IPS-NIHi7 (cell line): ENCODE measurements around the gene TNRC6B.
"Not testable (repeated sequence)": the region's sequence is repeated elsewhere in the genome, so short reads cannot be mapped to it uniquely, and the experiment has no call there.

Experiments
- DNase-seq: peaks from one replicate; pipeline ENCODE4 v3.0.0; 2012; ENCODE audit warnings: mixed read lengths; ENCODE audit errors: extremely low spot score

TNRC6B gene

DNA sequence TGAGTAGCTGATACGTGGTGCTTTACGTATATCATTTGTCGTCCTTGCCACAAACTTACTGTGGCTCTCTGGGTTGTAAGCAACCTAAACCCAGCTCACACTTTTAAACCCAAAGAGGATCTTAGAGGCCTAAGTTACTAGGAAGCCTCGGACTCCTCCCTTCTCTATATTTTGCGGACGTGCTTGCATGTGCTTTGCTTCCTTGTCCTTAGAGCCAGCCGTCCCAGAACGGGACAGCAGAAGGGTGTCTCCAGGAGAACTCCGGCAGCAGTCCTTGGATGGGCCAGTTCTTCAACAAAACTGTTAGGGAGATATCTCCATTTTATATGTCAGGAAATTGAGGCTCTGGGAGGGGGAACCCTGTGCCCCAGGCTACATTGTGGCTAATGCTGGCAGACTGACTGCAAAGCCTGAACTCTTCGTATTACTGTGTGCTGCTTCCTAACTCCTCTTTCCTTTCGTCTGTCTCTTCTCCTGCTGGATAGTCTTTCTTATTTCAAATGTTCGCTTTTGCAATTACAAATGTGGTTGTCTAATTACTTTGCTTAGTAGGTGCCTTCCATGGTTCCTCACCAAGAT lies 33.8 kb downstream of the TNRC6B start:
- DNase-seq = no peak

- no peak for DNase-seq
Measured at GRCh38 chr22:40212121-40212520, 34.4 kb downstream of the TNRC6B start.

DNA sequence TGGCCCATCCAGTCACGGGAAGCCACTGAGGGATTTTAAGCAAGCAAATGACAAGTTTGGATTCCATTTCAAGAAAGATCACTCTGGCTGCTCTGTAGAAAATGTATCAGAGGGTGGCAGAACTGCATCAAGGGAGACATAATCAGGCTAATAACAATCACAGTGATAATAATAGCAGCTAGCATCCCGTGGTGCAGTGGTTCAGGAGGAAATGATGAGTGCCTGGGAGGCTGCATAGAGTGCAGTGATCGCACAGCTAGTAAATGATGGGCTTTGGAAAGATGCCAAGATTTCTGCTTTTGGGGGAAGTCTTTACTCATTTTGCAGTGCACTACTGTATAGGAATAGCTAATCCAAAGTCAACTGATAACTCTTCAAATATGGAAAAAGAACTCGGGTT lies 35.8 kb downstream of the TNRC6B start:
- no peak for DNase-seq

- DNase-seq = no peak
Measured at GRCh38 chr22:40215266-40215665, 37.5 kb downstream of the TNRC6B start.

DNA sequence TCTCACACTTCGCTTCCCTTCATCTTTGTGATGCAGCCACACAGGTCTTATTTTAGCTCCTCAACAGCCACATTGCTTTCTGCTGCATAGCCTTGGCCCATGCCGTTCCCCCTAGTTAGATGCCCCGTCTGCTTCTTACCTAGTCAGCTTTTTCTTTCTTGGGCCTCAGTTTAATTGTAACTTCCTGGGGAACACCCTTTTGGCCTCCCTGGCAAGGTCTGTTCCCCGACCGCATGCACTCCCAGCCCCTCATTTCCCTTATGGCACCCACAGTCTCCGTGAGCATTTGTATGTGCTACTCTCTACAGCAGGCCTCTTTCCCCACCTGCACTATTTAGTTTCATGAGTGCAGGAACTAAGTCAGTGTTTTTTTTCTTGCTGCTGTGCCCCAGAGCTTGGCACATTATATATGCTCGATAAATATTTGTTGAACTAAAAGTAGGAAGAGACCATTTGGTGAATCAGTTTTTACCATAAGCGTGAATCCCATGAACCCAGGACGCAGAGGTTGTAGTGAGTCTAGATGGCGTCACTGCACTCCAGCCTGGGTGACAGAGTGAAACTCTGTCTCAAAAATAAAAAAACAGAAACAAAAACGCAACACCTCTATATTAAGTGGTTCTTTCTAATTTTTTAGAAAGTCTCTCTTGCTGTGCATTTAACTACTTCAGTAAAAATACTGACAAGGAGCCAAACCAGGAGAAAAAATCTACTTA lies 38.5 kb downstream of the TNRC6B start:
- no peak for DNase-seq

DNA sequence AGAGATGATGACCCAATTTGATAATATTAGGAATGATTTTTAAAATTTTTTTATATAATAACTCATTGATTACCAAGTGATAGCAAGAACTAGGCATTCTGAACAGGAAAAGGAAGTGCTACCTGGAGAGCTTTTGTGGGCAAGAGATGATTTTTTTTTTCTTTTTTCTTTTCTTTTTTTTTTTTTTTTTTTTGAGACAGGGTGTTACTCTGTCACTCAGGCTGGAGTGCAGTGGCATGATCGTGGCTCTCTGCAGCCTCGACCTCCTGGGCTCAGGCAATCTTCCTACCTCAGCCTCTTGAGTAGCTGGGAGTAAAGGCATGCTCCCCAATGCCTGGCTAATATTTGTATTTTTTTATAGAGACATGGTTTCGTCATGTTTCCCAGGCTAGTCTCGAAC lies 40.4 kb downstream of the TNRC6B start:
- no peak for DNase-seq

DNA sequence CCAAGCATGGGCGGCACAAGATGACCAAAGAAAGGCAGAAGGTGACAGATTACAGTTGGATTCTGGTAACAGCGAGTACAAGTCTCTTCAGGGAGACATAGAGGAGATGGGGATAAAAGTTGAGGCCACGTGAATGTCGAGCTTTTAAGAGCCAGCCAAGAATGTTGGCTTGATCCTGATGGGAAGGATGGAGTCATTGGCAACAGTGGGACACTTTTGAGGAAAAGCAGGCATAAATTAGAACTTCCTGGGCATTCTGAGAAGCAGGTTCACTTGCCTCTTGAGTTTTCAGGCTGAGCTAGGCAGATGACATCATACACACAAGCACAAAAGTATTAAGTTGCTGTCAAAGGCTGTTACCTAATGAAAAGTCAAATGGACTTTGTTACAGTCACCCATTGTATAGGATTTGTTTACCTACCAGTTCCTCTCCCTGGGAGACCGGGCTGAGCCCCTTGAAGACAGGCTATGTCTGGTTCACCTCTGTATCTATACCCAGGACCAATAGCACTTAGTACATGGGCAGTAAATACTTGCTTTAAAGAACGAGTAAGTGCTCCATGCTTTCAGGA lies 41.1 kb downstream of the TNRC6B start:
- no peak for DNase-seq

- no peak for DNase-seq
Measured at GRCh38 chr22:40220316-40221054, 42.8 kb downstream of the TNRC6B start.

DNA sequence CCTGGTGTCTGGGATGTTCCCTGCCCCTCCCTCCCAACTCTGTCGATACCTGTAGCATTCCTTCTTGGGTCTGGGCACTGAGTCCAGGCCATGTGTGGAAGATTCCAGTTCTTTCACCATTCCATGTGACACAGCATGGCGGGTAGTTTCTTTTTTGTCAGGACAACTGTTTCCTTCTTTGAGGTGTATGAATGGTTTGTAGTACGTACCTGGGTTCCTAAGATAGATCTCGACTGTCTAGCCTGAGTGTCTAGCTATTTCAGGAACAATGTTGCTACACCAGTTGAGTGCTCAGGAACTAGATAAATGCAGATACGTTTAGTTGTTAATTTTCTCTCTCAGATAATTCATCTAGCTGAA lies 43.3 kb downstream of the TNRC6B start:
- DNase-seq = no peak

GRCh38 chr22:40222979-40223378 lies 45.3 kb downstream of the TNRC6B start:
- DNase-seq = not testable (repeated sequence)

DNA sequence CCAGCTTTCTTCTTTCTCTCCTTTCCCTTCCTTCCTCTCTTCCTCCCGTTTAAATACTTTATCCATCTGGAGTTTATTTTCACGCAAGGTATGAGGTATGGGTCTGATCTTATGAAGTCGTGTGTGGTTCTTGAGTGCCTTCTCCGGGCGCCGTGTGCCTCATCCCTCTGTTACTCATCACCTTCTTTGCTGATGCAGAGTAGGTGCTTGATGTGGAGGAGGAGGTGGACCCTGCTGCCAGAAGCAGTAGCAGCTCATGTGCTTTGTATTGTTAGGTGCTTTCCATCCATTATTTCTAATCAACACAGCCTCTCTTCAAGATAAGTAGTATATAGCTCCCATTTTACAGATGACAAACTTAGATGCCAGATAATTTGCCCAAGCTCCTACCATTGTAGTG lies 47.0 kb downstream of the TNRC6B start:
- no peak for DNase-seq

- no peak for DNase-seq
Measured at GRCh38 chr22:40226620-40227019, 48.9 kb downstream of the TNRC6B start.

- no peak for DNase-seq
Measured at GRCh38 chr22:40231618-40232313, 54.0 kb downstream of the TNRC6B start.

DNA sequence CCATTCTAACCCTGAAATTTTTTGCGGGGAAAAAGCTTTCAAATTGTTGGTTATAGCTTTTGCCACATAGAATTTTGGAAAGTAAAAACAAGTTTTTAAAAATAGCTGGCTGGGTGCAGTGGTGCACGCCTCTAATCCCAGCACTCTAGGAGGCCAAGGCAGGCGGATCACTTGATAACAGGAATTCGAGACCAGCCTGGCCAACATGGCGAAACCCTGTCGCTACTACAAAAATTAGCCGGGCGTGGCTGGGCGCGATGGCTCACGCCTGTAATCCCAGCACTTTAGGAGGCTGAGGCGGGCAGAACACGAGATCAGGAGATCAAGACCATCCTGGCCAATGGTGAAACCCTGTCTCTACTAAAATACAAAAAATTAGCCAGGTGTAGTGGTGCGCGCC lies 54.9 kb downstream of the TNRC6B start:
- DNase-seq = no peak

DNA sequence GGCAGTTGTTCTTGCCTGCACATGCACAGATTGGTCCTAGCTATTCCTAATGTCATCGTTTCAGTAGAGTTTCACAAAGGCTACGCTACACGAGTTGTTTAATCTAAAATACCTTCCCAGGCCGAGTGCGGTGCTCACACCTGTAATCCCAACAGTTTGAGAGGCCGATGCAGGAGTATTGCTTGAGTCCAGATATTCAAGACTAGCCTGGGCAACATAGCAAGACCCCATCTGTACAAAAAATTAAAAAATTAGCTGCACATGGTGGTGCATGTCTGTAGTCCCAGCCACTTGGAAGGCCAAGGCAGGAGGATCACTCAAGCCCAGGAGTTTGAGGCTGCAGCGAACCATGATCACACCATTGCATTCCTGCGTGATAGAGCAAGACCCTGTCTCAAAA lies 56.2 kb downstream of the TNRC6B start:
- no peak for DNase-seq

DNA sequence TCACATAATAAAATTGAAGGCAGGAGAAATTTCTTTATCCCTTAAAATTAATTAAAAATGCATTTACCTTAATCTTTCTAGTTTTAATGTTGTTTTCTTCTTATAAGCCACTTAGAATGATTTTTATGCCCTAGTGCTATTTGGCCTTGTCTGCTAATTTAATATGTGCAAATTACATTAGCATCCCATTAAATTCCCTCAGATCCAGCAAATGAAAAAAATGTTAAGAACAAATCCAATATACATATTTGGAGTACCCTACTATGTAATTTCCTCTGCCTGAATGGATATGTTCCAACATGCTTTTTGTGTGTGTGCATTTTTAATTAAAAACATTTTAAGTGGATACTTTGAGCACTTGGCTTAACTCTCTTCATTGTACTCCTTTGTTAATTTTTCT lies 56.9 kb downstream of the TNRC6B start:
- no peak for DNase-seq

DNA sequence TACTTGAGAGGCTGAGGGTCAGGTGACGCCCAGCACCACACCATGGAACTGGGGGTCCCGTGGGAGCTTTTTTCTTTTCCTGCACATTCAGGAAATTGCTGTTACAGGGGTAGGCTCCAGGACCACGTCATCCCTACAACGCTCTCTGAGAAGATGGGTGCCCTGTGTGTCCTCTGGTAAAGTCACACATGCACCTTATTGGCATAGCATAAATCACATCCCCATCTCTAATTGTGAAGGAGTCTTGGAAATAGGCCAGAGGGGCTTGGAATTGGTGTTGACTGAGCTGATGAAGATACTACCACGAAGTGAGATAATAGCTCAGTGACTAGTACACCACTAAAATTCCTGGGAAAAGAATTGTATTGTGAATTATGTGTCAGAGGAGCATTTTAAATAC lies 57.6 kb downstream of the TNRC6B start:
- no peak for DNase-seq

DNA sequence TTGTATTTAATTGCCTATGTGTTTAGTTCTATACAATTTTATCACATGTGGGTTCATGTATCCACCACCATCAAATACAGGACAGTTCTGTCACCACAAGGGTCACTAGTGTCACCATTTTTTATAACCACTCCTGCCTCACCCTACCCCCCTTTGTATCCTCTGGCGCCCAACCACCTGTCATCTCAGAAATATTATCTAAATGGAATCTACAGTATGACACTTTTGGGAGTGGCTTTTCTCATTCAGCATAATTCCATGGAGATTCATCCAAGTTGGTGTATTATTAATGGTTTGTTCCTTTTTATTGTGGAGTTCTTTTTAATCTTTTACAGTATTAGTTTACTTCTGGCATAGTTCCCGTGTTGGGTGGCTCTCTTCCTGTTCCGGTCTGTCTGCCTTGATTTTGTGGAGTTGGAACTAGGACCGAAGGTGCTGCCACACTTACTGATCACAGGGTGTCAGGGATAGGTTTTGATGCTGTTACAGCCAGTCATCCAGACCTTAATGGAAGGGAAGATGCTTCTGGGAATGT lies 58.5 kb downstream of the TNRC6B start:
- DNase-seq = no peak

DNA sequence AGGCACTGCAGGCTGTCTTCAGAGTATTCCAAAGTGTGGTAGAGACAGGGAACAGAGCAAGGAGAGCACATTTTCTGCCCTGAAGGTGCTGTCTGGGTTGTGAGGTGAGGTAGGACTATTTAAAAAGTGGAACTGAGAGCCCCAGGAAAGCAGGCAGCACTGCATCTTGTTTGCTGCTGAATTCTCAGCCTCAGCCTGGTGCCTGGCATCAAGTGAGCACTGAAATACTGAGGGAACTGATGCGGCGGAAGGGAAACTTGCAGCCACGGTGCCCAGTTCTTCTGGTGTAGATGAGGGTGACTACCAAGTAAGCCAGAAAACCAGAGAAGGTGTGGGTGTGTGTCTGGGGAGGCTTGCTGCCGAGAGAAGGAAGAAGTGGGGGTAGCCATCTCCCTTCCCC lies 59.5 kb downstream of the TNRC6B start:
- no peak for DNase-seq

- no peak for DNase-seq
Measured at GRCh38 chr22:40237788-40238424, 60.2 kb downstream of the TNRC6B start.
